ENCODE data around the gene ELANE.
"Not testable (repeated sequence)": the region's sequence is repeated elsewhere in the genome, so short reads cannot be mapped to it uniquely, and the experiment has no call there.

Gene ELANE

GRCh38 chr19:866769-867300 is 14.7 kb downstream of the ELANE start:
- no peak for DNase-seq

DNA sequence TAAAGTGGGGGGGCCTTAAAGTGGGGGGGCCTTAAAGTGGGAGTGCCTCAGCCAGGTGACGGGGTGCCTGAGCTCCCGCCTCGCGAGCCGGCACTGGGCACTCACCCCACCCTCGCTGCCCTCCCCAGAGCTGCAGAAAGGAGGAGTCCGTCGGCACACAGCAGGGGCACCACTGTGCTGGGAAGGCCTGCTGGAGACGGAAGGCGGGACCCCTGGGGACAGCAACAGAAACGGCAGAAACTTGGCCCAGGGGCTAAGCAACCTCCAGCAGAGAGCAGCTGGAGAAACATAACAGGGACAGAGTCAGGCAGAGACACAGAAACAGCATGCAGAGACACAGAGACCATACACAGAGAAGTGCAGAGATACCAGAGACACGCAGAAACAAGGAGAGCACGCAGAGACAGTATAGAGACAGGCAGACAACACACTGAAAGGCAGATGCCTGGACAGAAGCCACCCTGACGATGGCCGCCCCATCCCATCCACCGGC is 15.2 kb downstream of the ELANE start:
- DNase-seq, result no peak

- DNase-seq, result no peak
Measured at GRCh38 chr19:867855-868457, 15.9 kb downstream of the ELANE start.

DNA sequence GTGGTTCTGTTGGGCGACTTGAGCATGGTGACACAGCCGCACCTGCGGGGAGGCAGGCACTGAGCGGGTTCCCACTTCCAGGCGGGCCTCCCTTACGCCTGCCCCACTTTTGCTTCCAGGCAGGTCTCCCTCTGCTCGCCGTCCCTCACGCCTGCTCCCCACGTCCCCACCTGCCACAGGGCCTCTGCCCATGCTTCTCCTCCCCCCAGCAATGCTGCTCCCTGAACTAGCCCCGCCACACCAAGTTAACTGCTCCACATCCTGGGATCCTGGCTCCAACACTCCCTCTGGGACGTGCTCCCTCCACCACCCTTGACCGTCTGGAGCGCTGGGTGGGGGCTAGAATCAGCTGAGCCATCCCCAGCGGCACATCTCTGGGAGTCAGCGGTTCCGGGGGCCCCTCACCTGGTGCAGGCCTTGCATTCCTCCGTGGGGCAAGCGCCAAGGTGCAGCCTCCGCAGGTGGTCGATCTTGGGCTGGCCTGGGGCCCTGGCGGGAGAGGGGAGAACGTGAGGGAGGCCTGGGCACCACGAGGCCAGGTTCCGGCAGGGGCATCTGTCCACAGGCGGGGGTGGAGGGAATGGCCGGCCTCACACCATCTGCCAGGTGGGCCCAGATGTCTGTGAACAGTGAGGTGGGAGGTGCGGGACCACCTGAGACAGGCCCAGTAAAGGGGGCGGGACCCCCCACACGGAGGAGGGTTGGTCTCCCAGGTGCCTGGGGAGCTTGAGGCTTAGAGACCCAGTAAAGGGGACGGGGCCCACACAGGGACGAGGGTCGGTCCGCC is 16.5 kb downstream of the ELANE start:
- no peak for DNase-seq

DNA sequence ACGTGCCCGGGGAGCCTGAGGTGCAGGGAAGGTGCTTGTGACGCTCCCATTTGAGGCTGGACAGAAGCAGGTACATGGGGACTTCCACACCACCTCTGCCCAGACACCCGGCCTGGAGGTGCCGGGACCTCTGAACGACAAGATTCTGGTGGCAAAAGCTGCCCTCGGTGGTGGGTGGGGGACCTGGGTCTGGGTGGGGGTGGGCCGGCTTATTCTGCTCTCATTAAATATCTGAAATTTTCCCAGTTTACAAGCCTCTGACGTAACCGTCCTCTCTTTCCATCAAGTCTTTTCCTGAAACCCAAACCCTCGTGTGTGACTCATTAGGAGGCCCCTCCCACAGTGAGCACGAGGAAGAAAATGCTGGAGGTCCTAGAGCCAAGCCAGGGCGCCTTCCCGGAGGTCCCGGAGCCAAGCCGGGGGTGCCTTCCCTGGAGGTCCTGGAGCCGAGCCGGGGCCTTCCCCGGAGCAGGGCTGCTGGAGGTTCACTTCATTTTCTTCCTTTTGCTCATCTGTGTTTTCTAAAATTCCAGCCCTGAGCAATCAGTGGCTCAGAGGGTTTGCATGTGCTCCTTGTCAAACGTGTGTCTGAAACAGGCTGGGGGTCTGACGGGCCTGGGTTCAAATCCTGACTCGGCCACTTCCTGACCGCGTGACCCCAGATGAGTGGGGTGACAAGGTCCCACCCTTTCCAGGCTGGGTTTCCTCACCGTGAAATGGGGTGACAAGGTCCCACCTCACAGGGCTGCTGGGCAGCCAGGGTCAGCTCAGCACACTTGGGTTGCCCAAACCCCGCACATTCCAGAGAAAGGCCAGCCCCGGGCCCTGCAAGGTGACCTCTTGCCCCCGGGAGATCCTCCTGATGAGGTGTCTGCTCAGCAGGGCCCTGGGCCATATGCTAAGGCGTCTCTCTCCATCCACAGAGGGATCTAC is 17.4 kb downstream of the ELANE start:
- no peak for DNase-seq

- no peak for DNase-seq
Measured at GRCh38 chr19:870314-870713, 18.2 kb downstream of the ELANE start.

- DNase-seq, result no peak
Measured at GRCh38 chr19:870963-871401, 18.9 kb downstream of the ELANE start.

DNA sequence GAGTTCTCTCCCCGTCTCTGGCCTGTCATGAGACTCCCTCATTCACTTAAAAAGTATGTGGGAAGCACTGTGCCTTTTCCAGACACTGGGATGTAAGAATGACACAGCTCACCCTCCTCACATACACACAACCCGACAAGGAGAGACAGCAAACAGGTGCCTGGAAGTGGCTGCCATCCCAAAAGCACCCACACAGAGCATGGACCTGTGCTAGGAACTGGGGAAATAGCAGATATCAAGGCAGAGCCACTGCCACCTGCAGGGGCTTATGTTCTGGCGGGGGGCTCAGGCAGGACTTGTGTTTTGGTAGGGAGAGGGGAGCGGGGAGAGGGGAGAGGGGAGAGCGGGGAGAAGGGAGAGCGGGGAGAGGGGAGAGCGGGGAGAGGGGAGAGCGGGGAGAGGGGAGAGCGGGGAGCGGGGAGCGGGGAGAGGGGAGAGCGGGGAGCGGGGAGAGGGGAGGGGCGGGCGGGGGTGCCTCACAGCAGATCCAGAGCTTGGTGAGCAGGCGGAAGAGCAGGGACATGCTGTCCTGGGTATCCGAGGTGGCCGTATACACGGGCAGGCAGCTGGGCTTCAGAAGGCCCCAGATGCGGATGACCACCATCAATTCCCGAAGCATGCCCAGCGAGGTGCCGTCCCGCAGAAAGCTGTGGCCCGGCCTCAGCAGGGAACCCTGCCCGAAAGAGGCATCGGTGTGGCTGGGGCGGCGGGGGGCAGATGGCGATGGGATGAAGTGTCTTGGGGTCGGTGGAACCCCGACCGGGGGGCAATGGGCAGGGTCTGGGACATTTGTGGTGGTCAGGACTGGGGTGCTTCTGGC is 19.6 kb downstream of the ELANE start:
- DNase-seq, result no peak

DNA sequence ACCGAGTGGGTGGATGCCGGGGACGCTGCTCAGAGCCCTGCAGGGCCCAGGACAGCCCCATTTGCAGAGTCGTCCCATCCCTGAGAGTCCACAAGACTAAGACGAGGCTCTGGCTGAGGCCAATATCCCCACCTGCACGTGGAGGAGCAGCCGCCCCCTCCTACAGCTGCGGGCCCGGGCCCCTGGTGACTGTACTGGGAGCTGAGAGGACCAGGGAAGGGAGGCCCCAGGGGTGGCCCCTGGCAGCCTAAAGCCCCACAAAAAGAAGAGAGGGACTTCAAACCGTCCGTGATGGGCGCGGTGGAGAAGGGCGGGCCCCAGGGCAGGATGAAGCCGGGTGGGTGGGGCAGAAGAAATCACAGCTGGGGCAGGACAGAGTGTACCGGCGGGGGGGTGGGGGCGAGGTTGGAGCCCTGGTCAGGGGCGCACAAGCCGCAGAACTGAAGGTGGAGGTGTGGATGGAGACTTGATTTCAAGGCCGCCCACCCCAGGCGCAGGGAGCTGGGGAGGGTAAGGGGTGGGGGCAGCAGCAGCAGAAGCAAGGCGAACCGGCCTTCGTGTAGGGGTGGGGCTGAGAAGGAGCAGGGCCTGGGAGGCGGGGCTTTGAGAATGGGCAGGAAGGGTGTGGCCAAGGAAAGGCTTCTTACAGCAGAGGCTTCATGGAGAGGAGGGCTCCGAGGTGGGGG is 20.3 kb downstream of the ELANE start:
- DNase-seq, result peak; percentile 92

- DNase-seq, result peak; percentile 71
Measured at GRCh38 chr19:873084-873483, 21.0 kb downstream of the ELANE start.

GRCh38 chr19:873561-874041 is 21.5 kb downstream of the ELANE start:
- DNase-seq, result no peak

GRCh38 chr19:875265-875879 is 23.3 kb downstream of the ELANE start:
- DNase-seq, result no peak

- DNase-seq, result no peak
Measured at GRCh38 chr19:876089-876488, 24.0 kb downstream of the ELANE start.

DNA sequence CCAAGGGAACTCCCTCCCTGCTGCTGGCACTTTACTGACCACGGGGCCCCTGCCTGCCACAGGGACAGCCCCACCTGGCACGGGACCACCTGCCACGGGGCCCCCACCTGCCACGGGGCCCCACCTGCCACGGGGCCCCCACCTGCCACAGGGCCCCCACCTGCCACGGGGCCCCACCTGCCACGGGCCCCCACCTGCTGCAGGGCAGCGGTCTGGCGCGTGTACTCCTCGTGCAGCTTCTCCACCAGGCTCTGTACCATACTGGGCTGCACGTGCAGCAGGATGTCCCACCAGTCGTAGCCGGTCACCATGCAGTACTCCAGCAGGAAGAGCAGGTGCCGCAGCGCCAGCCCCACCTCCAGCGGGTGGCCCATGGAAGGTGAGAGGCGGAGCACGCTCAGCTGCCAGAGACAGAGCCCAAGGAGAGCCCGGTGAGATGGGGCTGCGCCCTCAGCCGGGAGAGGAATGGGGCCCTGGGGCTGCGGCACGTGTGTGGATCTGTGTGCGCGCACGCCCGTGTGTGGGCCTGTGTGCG is 24.7 kb downstream of the ELANE start:
- DNase-seq, result no peak

- not testable (repeated sequence) for DNase-seq
Measured at GRCh38 chr19:877992-878660, 26.0 kb downstream of the ELANE start.

GRCh38 chr19:878751-879561 is 26.9 kb downstream of the ELANE start:
- not testable (repeated sequence) for DNase-seq

DNA sequence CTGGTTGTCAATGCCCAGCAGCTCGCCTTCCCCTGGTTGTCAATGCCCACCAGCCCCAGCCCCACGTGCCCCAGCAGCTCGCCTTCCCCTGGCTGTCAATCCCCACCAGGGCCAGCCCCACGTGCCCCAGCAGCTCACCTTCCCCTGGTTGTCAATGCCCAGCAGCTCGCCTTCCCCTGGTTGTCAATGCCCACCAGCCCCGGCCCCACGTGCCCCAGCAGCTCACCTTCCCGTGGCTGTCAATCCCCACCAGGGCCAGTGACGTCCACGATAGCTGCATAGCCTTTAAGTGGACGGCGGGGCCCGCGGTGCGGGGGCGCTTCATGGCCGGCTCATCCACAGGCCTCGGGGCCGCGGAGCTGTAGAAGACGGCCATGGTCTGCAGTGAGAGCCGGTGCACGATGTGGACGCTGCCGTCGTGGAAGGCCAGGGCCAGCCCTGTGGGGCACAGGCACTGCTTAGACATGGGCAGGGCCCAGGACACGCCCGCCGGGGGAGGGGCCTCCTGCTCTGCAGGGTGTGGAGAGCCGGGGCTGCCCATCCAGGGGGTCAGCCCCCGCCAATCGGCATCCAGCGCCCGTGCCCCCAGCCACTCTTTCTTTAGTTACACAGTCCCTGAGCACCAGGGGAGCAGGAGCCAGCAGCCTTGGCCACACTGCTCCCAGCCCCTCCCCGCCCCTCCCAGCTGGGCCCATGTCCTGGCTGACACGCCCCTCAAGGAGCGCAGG is 27.8 kb downstream of the ELANE start:
- no peak for DNase-seq

DNA sequence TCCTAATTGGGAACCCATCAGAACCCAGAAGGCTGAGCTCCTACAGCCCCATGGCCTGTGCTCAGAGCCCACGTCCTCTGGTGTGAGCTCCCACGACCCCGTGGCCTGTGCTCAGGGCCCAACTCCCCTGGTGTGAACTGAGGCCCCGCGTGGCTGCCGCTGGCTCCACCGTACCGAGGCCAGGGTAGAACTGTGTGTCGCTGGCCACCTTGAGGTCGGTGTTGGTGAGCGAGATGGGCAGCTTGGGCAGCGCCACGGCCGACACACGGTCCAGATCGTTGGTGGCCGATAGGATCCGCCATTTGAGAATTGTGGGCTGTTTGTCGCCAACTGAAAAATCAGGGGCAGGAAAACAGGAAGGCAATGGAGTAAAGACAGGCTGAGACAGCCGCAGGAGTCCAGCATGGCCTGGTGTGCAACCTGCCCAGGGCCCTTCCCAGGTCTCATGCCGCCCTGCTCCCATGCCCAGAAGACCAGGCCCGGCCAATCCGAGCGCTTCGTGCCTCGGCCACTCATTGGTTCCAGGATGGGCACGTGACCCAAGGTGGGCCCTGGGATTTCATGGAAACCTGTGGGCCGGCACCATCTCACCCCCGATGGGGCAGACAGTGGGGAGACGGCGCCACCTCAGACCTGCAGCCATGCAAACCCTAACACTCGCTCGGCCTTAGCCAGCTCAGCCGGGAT is 29.4 kb downstream of the ELANE start:
- DNase-seq, result no peak

Data from OCI-M1 (cell line).